ENCODE results near the gene IL1RN. TPM values are rescaled to one million over a fixed set of nuclear protein-coding genes. Genes with fewer than 3 reads are reported as not detected.
"Not testable (repeated sequence)": the region's sequence is repeated elsewhere in the genome, so short reads cannot be mapped to it uniquely, and the experiment has no call there.

The IL1RN gene
- total RNA-seq, 2 experiments from 2014 or later, result 1.8 TPM

GRCh38 chr2:113091231-113091896 lies 36.0 kb upstream of the IL1RN start:
- H3K4me3 Mint-ChIP-seq, result no peak overlapping the region
- H3K27ac Mint-ChIP-seq, result no peak overlapping the region
- H3K9me3 Mint-ChIP-seq (ENCODE audit: low read depth), result peaks cover 9% of the 10 kb centered on the region
- CTCF ChIA-PET, result interaction anchor here (5.2 kb wide), 1 partner anchor 11 kb away, joined by 25 read pairs; no protein-coding TSS in a partner anchor
- no peaks in the 10 kb centered on the region for H3K4me1 Mint-ChIP-seq
- H3K27me3 Mint-ChIP-seq, result no peaks in the 10 kb centered on the region
- ATAC-seq (no peak), DNase-seq (no peak)
- H3K36me3 Mint-ChIP-seq, result peaks cover 18% of the 10 kb centered on the region

GRCh38 chr2:113092864-113093612 lies 34.4 kb upstream of the IL1RN start:
- Mint-ChIP-seq H3K4me3 (no peak overlapping the region), H3K27me3 (no peaks in the 10 kb centered on the region), H3K27ac (no peak overlapping the region), H3K36me3 (peaks cover 30% of the 10 kb centered on the region), H3K4me1 (peaks cover 17% of the 10 kb centered on the region), H3K9me3 (ENCODE audit: low read depth) (peaks cover 14% of the 10 kb centered on the region)
- CTCF ChIA-PET, result interaction anchor here (0.8 to 5.2 kb wide), 3 partner anchors 8 to 13 kb away, joined by 3 to 25 read pairs (median 6); no protein-coding TSS in a partner anchor
- no peak for ATAC-seq
- no peak for DNase-seq

GRCh38 chr2:113093613-113093977 lies 33.8 kb upstream of the IL1RN start:
- no peak for ATAC-seq
- no peak overlapping the region for H3K27ac Mint-ChIP-seq
- no peak overlapping the region for H3K4me3 Mint-ChIP-seq
- no peak for DNase-seq
- H3K36me3 Mint-ChIP-seq, result peaks cover 36% of the 10 kb centered on the region
- H3K27me3 Mint-ChIP-seq, result no peaks in the 10 kb centered on the region
- peaks cover 14% of the 10 kb centered on the region for H3K9me3 Mint-ChIP-seq (ENCODE audit: low read depth)
- CTCF ChIA-PET, result interaction anchor here (0.8 kb wide), 1 partner anchor 9 kb away, joined by 6 read pairs; no protein-coding TSS in a partner anchor
- H3K4me1 Mint-ChIP-seq, result peaks cover 22% of the 10 kb centered on the region

- DNase-seq, ATAC-seq, H3K27me3 Mint-ChIP-seq, H3K4me3 Mint-ChIP-seq: not testable (repeated sequence)
- Mint-ChIP-seq H3K36me3 (peaks cover 38% of the 10 kb centered on the region), H3K4me1 (peaks cover 25% of the 10 kb centered on the region), H3K27ac (peak overlapping the region; percentile 95), H3K9me3 (ENCODE audit: low read depth) (peaks cover 14% of the 10 kb centered on the region)
- CTCF ChIA-PET, result interaction anchor here (2.6 kb wide), 3 partner anchors 17 to 42 kb away, joined by 7 to 11 read pairs (median 9); no protein-coding TSS in a partner anchor
These were observed 31.1 kb upstream of the IL1RN start for GRCh38 chr2:113096306-113096705.

GRCh38 chr2:113096842-113097618 lies 30.4 kb upstream of the IL1RN start:
- Mint-ChIP-seq H3K36me3 (peaks cover 39% of the 10 kb centered on the region), H3K27ac (peak overlapping the region; percentile 95), H3K4me3 (peak overlapping the region; percentile 76), H3K4me1 (peaks cover 31% of the 10 kb centered on the region), H3K9me3 (ENCODE audit: low read depth) (peaks cover 14% of the 10 kb centered on the region)
- CTCF ChIA-PET, result interaction anchor here (1.0 to 2.6 kb wide), 9 partner anchors 17 to 294 kb away, joined by 3 to 11 read pairs (median 4); no protein-coding TSS in a partner anchor
- ATAC-seq, result peak; percentile 22
- not testable (repeated sequence) for DNase-seq, H3K27me3 Mint-ChIP-seq

GRCh38 chr2:113098041-113098440 lies 29.4 kb upstream of the IL1RN start:
- ATAC-seq, result peak; percentile 89
- H3K27ac Mint-ChIP-seq, result peak overlapping the region; percentile 95
- no peaks in the 10 kb centered on the region for H3K27me3 Mint-ChIP-seq
- H3K9me3 Mint-ChIP-seq (ENCODE audit: low read depth), result peaks cover 20% of the 10 kb centered on the region
- peak; percentile 50 for DNase-seq
- CTCF ChIA-PET, result interaction anchor here (1.0 to 2.6 kb wide), 11 partner anchors 9 to 293 kb away, joined by 3 to 11 read pairs (median 4); no protein-coding TSS in a partner anchor
- H3K4me1 Mint-ChIP-seq, result peaks cover 41% of the 10 kb centered on the region
- peak overlapping the region; percentile 76 for H3K4me3 Mint-ChIP-seq
- H3K36me3 Mint-ChIP-seq, result peaks cover 49% of the 10 kb centered on the region

- CTCF ChIA-PET, result interaction anchor here (1.0 to 2.6 kb wide), 7 partner anchors 8 to 40 kb away, joined by 3 to 11 read pairs (median 7); no protein-coding TSS in a partner anchor
- ATAC-seq (peak; percentile 24), DNase-seq (no peak)
- Mint-ChIP-seq H3K27me3 (no peaks in the 10 kb centered on the region), H3K4me1 (peaks cover 46% of the 10 kb centered on the region), H3K36me3 (peaks cover 53% of the 10 kb centered on the region), H3K27ac (peak overlapping the region; percentile 95), H3K4me3 (peak overlapping the region; percentile 76), H3K9me3 (ENCODE audit: low read depth) (peaks cover 25% of the 10 kb centered on the region)
These were observed 28.9 kb upstream of the IL1RN start for GRCh38 chr2:113098532-113098931.

- CTCF ChIA-PET, result interaction anchor here (0.6 to 2.7 kb wide), 3 partner anchors 34 to 102 kb away, joined by 3 to 11 read pairs (median 8); no protein-coding TSS in a partner anchor
- Mint-ChIP-seq H3K27me3 (no peaks in the 10 kb centered on the region), H3K4me1 (peaks cover 60% of the 10 kb centered on the region), H3K9me3 (ENCODE audit: low read depth) (peaks cover 23% of the 10 kb centered on the region), H3K4me3 (no peak overlapping the region), H3K36me3 (peaks cover 48% of the 10 kb centered on the region), H3K27ac (no peak overlapping the region)
- ATAC-seq, result no peak
- DNase-seq, result no peak
These were observed 25.3 kb upstream of the IL1RN start for GRCh38 chr2:113102133-113102532.

GRCh38 chr2:113103277-113103676 lies 24.1 kb upstream of the IL1RN start:
- Mint-ChIP-seq H3K9me3 (ENCODE audit: low read depth) (peaks cover 18% of the 10 kb centered on the region), H3K27ac (peak overlapping the region; percentile 85), H3K4me3 (no peak overlapping the region), H3K27me3 (no peaks in the 10 kb centered on the region), H3K36me3 (peaks cover 39% of the 10 kb centered on the region), H3K4me1 (peaks cover 49% of the 10 kb centered on the region)
- DNase-seq, result no peak
- ATAC-seq, result no peak
- CTCF ChIA-PET, result interaction anchor here (2.4 kb wide), 1 partner anchor 34 kb away, joined by 14 read pairs; no protein-coding TSS in a partner anchor

- no peaks in the 10 kb centered on the region for H3K27me3 Mint-ChIP-seq
- H3K9me3 Mint-ChIP-seq (ENCODE audit: low read depth), result peaks cover 18% of the 10 kb centered on the region
- ATAC-seq (peak; percentile 50), DNase-seq (no peak)
- H3K4me3 Mint-ChIP-seq, result no peak overlapping the region
- H3K4me1 Mint-ChIP-seq, result peaks cover 50% of the 10 kb centered on the region
- H3K36me3 Mint-ChIP-seq, result peaks cover 37% of the 10 kb centered on the region
- H3K27ac Mint-ChIP-seq, result peak overlapping the region; percentile 85
- CTCF ChIA-PET, result interaction anchor here (1.4 to 2.7 kb wide), 4 partner anchors 9 to 34 kb away, joined by 3 to 14 read pairs (median 8); no protein-coding TSS in a partner anchor
These were observed 23.3 kb upstream of the IL1RN start for GRCh38 chr2:113104054-113104611.

GRCh38 chr2:113105047-113105785 lies 22.2 kb upstream of the IL1RN start:
- peak overlapping the region; percentile 61 for H3K27ac Mint-ChIP-seq
- peak; percentile 72 for DNase-seq
- peaks cover 50% of the 10 kb centered on the region for H3K4me1 Mint-ChIP-seq

GRCh38 chr2:113111121-113111520 lies 16.3 kb upstream of the IL1RN start:
- H3K4me3 Mint-ChIP-seq, result no peak overlapping the region
- ATAC-seq (no peak), DNase-seq (no peak)
- H3K36me3 Mint-ChIP-seq, result peaks cover 7% of the 10 kb centered on the region
- no peaks in the 10 kb centered on the region for H3K27me3 Mint-ChIP-seq
- peaks cover 7% of the 10 kb centered on the region for H3K4me1 Mint-ChIP-seq
- H3K9me3 Mint-ChIP-seq (ENCODE audit: low read depth), result peaks cover 3% of the 10 kb centered on the region
- no peak overlapping the region for H3K27ac Mint-ChIP-seq
- CTCF ChIA-PET, result no interaction called here

More at GRCh38 chr2:113105047-113105785, 22.2 kb upstream of the IL1RN start:
- Mint-ChIP-seq H3K27me3 (no peaks in the 10 kb centered on the region), H3K9me3 (ENCODE audit: low read depth) (peaks cover 18% of the 10 kb centered on the region), H3K36me3 (peaks cover 39% of the 10 kb centered on the region), H3K4me3 (no peak overlapping the region)
- ATAC-seq, result peak; percentile 86
- CTCF ChIA-PET, result interaction anchor here (0.8 to 2.7 kb wide), 6 partner anchors 8 to 92 kb away, joined by 3 to 14 read pairs (median 5); no protein-coding TSS in a partner anchor

Measured in activated CD8-positive, alpha-beta memory T cell treated with anti-CD3 and anti-CD28 coated beads, Interleukin-2, amount 10 ng/mL, durations not matched to agents 7 days and 5 days (primary cell).